ENCODE results near the gene NAP1L1. TPM values are rescaled to one million over a fixed set of nuclear protein-coding genes. Genes with fewer than 3 reads are reported as not detected.

Gene NAP1L1
- total RNA-seq, 4 donors from 2014 or later, result 389 to 540 (median 445) TPM

DNA sequence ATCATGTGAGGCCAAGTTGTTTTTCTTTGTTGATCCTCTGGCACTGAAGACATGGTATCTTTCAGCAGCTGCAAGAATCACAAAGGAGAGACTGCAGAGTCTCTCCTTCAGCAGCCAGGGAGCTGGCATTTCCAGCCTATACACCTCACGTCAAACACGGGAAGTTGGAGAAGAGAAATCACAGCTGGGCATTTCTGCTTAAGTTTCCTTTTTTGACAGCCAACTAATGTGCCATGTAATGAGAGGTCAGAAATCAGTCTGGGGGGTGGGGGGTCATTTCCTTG lies 81.2 kb downstream of the NAP1L1 start:
- H3K4me1 ChIP-seq, result no peaks in the 10 kb centered on the region
- H3K27me3 ChIP-seq, result no peaks in the 10 kb centered on the region
- DNase-seq (ENCODE audit: extremely low spot score), result no peak
- 50% methylated on average over 2 of the region's 2 CpGs for WGBS
- H3K36me3 ChIP-seq, result no peaks in the 10 kb centered on the region
- no peak overlapping the region for H3K4me3 ChIP-seq
- no peak overlapping the region for H3K27ac ChIP-seq (replicated peaks in 1 of 4)
- intact Hi-C loops (cut with DNase I), result no loop called here
- H3K9me3 ChIP-seq, result no peaks in the 10 kb centered on the region
- no peak for TF ChIP-seq EP300 (IDR thresholded peaks at IDR 0.05)
- no peak for TF ChIP-seq POLR2AphosphoS5 (IDR thresholded peaks at IDR 0.05)
- TF ChIP-seq, protein P1, sequence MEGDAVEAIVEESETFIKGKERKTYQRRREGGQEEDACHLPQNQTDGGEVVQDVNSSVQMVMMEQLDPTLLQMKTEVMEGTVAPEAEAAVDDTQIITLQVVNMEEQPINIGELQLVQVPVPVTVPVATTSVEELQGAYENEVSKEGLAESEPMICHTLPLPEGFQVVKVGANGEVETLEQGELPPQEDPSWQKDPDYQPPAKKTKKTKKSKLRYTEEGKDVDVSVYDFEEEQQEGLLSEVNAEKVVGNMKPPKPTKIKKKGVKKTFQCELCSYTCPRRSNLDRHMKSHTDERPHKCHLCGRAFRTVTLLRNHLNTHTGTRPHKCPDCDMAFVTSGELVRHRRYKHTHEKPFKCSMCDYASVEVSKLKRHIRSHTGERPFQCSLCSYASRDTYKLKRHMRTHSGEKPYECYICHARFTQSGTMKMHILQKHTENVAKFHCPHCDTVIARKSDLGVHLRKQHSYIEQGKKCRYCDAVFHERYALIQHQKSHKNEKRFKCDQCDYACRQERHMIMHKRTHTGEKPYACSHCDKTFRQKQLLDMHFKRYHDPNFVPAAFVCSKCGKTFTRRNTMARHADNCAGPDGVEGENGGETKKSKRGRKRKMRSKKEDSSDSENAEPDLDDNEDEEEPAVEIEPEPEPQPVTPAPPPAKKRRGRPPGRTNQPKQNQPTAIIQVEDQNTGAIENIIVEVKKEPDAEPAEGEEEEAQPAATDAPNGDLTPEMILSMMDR (IDR thresholded peaks at IDR 0.05), result no peak
- no peak for TF ChIP-seq POLR2A (IDR thresholded peaks at IDR 0.05; ENCODE audit: low read depth)

DNA sequence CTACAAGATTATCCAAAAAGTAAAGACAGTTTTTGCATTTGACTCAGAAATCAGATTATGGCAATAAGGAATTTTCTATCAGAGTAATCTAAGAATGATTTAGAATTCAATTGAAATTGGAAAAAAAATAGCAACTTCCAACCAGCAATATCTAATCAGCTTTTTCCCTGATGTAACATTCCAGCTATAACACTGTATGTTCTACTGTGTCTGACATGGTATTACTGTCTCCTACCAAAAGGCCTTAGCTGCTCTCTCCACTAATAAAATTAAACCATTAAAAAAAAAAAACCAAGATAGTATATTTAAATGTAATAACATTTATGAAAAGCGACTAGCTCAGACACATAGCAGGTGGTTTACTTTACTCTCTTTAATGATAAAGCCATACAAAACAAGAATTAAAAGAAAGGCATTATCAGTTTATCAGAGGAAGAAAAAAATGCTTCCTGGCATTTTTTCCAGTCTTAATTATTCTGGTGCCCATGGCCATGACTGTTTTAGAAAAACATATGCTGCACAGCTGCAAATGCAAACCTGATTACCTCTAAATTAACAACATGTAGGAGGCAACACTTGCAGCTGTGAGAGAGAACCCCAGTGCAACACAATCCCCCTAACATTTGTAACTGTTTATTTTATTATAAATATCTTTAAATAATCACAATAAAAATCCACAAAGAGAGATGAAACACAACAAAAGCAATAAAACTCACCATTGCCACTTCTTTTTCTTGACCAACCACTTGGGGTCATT lies 81.7 kb downstream of the NAP1L1 start:
- Histone ChIP-seq H3K4me3 (no peak overlapping the region), H3K27me3 (no peaks in the 10 kb centered on the region), H3K9me3 (no peaks in the 10 kb centered on the region), H3K4me1 (no peaks in the 10 kb centered on the region), H3K27ac (replicated peaks in 1 of 4) (no peak overlapping the region), H3K36me3 (no peaks in the 10 kb centered on the region)
- no peak for DNase-seq (ENCODE audit: extremely low spot score)
- intact Hi-C loops (cut with DNase I), result no loop called here
- TF ChIP-seq, protein P1 (IDR thresholded peaks at IDR 0.05), result no peak
- TF ChIP-seq POLR2A (IDR thresholded peaks at IDR 0.05; ENCODE audit: low read depth) (no peak), EP300 (IDR thresholded peaks at IDR 0.05) (no peak), POLR2AphosphoS5 (IDR thresholded peaks at IDR 0.05) (no peak)
- 71% methylated on average over 1 of the region's 1 CpG for WGBS

- Histone ChIP-seq H3K36me3 (no peaks in the 10 kb centered on the region), H3K4me1 (no peaks in the 10 kb centered on the region), H3K4me3 (no peak overlapping the region), H3K9me3 (no peaks in the 10 kb centered on the region), H3K27ac (replicated peaks in 1 of 4) (no peak overlapping the region), H3K27me3 (no peaks in the 10 kb centered on the region)
- no peak for DNase-seq (ENCODE audit: extremely low spot score)
- TF ChIP-seq, protein P1 (IDR thresholded peaks at IDR 0.05), result no peak
- TF ChIP-seq POLR2AphosphoS5 (IDR thresholded peaks at IDR 0.05), result no peak
- TF ChIP-seq EP300 (IDR thresholded peaks at IDR 0.05), result no peak
- intact Hi-C loops (cut with DNase I), result no loop called here
- 92% methylated on average over 4 of the region's 4 CpGs for WGBS
Observed at GRCh38 chr12:75998292-75999063, 86.0 kb downstream of the NAP1L1 start.

- H3K36me3 ChIP-seq, result no peaks in the 10 kb centered on the region
- 89% methylated on average over 3 of the region's 3 CpGs for WGBS
- no peaks in the 10 kb centered on the region for H3K9me3 ChIP-seq
- H3K27me3 ChIP-seq, result no peaks in the 10 kb centered on the region
- intact Hi-C loops (cut with DNase I), result no loop called here
- DNase-seq (ENCODE audit: extremely low spot score), result no peak
- H3K4me3 ChIP-seq, result no peak overlapping the region
- H3K27ac ChIP-seq (replicated peaks in 1 of 4), result no peak overlapping the region
- TF ChIP-seq POLR2AphosphoS5 (IDR thresholded peaks at IDR 0.05), result no peak
- TF ChIP-seq EP300 (IDR thresholded peaks at IDR 0.05), result no peak
- TF ChIP-seq POLR2A (IDR thresholded peaks at IDR 0.05; ENCODE audit: low read depth), result no peak
- TF ChIP-seq, protein P1 (IDR thresholded peaks at IDR 0.05), result no peak
- H3K4me1 ChIP-seq, result no peaks in the 10 kb centered on the region
Observed at GRCh38 chr12:75997658-75998057, 86.8 kb downstream of the NAP1L1 start.

All from esophagus muscularis mucosa (tissue), 4 donors.